ENCODE data around the gene SPTBN4.
"Not testable (repeated sequence)": the region's sequence is repeated elsewhere in the genome, so short reads cannot be mapped to it uniquely, and the experiment has no call there.

Gene SPTBN4

GRCh38 chr19:40465557-40466218 lies 1.1 kb upstream of the SPTBN4 start, which contains the start of gene BLVRB:
Gene BLVRB, minus strand, starts transcription at chr19:40465745. Its CDS starts 57 bp downstream, at chr19:40465688.
- DNase-seq: peak; percentile 100

DNA sequence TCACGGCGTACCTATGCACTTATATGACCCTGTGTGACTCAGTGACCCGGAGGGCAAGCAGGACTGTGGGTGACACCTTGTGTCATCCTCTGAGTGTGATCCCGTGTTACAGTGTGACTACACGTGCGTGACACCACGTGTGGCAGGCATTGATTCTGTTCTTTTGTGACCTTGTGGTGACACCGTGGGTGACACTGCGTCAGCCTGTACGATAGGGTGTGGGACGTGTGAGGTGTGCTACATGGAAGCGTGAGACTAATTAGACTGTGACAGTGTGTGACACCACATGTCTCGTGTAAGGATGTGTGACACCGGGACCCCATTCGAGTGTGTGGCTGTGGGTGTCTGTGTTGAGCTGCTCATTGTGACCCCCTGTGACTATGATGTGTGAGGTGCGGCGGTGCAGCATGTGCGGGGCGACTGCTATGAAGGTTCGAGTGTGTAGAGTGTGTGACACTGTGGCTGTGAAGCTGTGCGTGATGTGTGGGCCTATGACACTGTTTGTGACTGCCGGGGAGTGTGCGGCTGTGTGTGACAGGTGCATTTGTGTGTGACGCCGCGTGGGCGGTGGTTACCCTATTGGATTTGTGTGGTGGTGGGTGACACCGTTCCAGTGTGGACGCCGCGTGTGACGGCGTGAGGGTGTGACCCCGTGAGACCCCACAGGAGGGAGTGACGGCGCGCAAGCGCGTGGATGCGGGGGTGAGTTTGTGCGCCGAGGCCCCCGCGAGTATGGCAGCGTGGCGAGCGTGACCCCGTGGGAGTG lies 399 bp upstream of the SPTBN4 start:
- DNase-seq: peak; percentile 86

- DNase-seq: no peak
These were observed 2.2 kb downstream of the SPTBN4 start for GRCh38 chr19:40469011-40469410.

- DNase-seq: no peak
These were observed 4.3 kb downstream of the SPTBN4 start for GRCh38 chr19:40471111-40471510.

DNA sequence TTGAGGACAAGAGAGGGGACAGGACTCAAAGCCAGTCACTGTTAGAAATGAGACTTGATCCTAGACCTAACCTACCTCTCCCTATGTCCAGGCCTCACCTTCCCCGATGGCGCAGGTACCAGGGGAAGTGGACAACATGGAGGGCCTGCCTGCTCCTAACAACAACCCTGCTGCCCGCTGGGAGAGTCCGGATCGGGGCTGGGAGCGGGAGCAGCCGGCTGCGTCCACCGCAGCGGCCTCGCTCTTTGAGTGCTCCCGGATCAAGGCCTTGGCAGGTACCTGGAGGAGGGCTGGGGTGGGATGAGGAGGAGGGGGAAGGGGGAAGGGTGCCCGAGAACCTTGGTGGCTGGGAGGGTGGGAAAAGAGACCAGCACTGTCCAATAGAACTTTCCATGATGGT lies 5.7 kb downstream of the SPTBN4 start:
- no peak for DNase-seq

DNA sequence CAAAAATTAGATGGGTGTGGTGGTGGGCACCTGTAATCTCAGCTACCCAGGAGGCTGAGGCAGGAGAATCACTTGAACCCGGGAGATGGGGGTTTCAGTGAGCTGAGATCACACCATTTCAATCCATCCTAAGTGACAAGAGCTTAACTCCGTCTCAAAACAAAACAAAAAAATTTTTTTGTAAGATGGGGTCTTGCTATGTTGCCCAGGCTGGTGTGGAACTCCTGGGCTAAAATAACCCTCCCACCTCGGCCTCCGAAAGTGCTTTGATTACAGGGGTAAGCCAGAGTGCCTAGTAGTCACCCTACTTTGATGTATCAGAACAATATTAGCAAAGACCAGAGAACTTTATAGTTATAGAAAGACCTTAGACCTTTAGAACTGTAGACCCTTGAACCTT lies 7.9 kb downstream of the SPTBN4 start:
- DNase-seq: no peak

DNA sequence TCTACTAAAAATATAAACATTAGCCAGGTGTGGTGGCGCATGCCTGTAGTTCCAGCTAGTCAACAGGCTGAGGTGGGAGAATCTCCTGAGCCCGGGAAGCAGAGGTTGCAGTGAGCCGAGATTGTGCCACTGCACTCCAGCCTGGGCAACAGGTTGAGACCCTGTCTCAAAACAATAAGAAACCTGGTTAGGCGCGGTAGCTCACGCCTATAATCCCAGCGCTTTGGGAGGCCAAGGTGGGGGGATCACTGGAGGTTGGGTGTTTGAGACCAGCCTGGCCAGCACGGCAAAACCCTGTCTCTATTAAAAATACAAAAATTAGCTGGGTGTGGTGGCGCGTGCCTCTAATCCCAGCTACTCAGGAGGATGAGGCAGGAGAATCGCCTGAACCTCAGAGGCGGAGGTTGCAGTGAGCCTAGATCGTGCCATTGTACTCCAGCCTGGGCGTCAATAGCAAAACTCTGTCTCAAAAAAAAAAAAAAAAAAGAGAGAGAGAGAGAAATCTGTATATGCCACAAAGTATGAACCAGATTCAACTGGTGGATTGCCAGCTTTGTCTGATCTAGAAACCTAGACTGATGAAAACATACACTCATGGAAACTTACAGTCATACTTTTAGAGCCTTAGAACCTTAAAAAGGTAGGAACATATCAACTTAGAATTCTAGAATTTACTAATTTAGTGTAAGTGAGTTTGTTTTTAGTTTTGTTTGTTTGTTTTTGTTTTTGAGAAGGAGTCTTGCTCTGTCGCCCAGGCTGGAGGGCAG lies 9.3 kb downstream of the SPTBN4 start:
- not testable (repeated sequence) for DNase-seq

GRCh38 chr19:40486017-40486416 lies 19.2 kb downstream of the SPTBN4 start:
- no peak for DNase-seq

DNA sequence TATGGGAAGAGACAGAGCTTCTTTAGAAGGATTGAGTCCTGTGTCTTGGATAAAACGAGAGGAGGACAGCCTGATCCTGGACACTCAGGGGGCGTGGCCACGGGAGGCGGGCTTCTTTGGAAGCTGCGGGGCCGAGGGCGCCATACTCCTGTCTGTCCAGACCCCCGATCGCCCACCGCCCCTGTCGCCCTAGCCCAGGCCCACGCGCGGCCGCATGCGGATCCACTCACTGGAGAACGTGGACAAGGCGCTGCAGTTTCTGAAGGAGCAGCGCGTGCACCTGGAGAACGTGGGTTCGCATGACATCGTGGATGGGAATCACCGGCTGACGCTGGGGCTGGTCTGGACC lies 23.1 kb downstream of the SPTBN4 start:
- DNase-seq: no peak

- no peak for DNase-seq
These were observed 25.5 kb downstream of the SPTBN4 start for GRCh38 chr19:40492274-40492673.

- no peak for DNase-seq
These were observed 27.0 kb downstream of the SPTBN4 start for GRCh38 chr19:40493778-40494177.

DNA sequence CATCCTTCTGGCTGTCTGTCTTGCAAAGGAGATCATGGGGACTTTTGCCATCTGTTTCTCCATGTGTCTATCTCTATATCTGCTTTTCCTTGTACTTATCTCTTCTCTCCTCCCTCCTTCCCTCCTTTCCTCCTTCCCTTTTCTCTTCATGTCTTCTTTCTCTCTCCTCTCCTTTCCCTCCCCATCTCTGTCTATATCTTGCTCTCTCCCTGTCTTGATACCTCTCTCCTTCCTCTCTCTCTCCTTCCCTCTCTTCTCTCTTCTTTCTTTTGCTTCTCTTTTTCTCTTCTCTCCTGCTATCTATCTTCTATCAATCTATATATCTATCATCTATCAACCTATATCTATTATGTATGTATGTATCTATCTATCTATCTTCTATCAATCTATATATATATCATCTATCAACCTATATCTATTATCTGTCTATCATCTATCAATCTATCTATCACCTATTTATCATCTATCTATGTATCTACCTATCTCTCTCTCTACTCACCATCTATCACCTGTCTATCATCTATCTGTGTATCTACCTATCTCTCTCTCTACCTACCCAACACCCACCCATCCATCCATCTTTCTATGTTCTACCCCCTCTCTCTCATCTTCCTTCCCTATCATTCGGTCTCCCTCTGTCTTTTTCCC lies 27.5 kb downstream of the SPTBN4 start:
- no peak for DNase-seq

DNA sequence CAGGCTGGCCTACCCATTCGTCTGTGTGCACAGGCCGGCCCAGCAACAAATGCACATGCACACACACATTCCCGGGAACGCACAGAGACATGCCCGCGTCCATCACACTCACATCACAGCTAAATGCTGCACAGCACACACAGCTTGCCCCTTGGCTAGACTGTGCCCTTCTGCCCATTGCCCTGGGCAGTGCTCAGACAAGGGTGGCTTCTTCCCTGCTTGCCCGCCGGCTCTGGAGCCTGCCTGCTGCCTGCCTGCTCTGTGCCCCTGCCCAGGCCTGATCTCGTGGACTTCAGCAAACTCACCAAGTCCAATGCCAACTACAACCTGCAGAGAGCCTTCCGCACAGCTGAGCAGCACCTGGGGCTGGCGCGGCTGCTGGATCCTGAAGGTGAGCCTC lies 30.4 kb downstream of the SPTBN4 start:
- no peak for DNase-seq

DNA sequence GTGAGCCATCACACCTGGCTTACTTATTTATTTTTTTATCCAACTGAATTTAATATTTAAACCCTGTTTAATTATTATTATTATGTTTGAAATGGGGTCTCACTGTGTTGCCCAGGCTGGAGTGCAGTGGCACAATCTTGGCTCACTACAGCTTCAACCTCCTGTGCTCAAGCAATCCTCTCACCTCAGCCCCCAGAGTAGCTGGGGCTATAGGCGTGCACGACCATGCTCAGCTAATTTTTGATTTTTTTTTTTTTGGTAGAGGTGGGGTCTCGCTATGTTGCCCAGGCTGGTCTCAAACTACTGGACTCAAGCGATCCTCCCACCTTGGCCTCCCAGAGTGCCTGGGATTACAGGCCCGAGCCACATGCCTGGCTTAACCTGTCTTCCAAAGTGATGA lies 32.5 kb downstream of the SPTBN4 start:
- DNase-seq: no peak

DNA sequence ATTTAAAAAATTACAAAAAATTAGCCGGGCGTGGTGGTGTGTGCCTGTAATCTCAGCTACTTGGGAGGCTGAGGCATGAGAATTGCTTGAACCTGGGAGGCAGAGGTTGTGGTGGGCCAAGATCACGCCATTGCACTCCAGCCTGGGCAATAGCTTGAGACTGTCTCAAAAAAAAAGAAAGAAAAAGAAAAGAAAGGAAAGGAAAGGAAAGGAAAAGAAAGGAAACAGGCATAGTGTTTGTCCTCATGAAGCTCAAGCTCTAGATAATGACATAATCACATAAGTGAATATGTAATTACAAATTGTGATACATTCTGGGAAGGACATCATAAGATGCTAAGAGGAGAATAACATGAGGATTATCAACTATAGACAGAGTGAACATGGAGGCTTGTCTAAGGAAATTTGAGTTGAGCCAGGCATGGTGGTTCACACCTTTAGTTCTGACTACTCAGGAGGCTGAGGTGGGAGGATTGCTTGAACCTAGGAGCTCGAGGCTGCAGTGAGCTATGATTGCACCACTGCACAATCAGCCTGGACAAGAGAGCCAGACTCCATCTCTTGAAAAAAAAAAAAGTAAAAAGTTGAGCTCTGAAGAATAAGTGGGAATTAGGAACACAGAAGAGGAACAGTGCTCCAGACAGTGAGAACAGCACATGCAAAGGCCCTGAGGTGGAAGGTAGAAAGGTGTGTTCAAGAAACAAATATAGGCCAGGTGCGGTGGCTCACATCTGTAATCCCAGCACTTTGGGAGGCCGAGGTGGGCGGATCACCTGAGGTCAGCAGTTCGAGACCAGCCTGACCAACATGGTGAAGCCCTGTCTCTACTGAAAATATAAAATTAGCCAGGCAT lies 34.1 kb downstream of the SPTBN4 start:
- not testable (repeated sequence) for DNase-seq

GRCh38 chr19:40501599-40501998 lies 34.8 kb downstream of the SPTBN4 start:
- no peak for DNase-seq

DNA sequence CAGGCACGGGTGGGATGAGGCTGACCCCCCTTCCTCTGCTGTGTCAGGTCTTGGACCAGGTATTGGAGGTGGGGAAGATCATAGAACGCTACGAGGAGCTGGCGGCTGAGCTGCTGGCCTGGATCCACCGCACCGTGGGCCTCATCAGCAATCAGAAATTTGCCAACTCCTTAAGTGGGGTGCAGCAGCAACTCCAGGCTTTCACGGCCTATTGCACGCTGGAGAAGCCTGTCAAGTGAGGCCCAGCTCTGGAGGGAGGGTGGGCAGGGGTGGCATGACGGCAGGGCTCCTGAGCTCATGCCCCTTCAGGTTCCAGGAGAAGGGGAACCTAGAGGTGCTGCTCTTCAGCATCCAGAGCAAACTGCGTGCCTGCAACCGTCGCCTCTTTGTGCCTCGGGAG lies 35.3 kb downstream of the SPTBN4 start:
- no peak for DNase-seq

DNA sequence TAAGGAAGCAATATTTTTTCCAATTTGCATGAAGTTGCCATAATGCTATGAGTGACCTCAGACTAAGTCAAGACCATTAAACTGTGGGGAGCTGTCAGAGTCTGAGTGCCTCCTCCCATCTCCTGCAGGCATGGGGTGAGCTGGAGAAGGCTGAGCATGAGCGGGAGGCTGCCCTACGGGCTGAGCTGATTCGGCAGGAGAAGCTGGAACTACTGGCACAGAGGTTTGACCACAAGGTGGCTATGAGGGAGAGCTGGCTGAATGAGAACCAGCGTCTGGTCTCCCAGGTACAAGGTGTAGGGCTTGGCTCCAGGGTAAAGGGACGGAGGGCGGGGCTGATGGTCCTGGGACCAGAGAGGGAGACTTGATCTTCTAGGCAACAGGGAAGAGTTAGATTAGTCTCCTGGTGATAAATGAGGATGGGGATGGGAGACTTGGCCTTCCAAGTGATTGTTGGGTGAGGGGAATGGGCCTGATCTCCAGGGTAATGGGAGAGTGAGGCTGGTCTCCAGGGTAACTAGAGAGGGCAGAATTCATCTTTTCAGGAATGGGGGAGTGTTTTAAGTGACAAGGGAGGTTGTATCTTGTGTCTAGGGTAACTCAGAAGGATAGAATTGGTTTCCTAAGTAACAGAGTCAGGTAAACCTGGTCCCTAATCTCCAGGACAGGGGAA lies 36.0 kb downstream of the SPTBN4 start:
- DNase-seq: no peak

- no peak for DNase-seq
These were observed 36.5 kb downstream of the SPTBN4 start for GRCh38 chr19:40503320-40503695.

DNA sequence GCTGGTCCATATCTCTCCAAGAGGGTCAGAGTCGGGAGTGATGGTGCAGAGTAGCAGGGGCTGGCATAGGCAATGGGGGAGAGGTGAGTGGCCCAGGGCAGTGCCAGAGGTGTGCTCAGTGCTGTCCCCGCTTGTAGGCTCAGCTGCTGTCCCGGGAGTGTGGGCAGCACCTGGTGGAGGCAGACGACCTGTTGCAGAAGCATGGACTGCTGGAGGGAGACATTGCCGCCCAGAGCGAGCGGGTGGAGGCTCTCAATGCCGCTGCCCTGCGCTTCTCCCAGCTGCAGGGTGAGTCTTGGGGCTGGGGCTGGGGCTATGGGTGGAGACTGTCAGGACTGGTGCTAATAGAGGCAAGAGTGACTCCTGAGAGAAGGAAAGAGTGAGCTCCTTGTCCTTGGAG lies 39.3 kb downstream of the SPTBN4 start:
- no peak for DNase-seq

- DNase-seq: no peak
These were observed 41.1 kb downstream of the SPTBN4 start for GRCh38 chr19:40507892-40508291.

GRCh38 chr19:40508739-40509260 lies 42.0 kb downstream of the SPTBN4 start:
- DNase-seq: no peak

Data from CD4-positive, alpha-beta T cell treated with Interleukin-21 for 1 hour (primary cell).